ENCODE results near the gene ARPP21. TPM values are rescaled to one million over a fixed set of nuclear protein-coding genes. Genes with fewer than 3 reads are reported as not detected.
A peak's percentile ranks its signal among the peaks of the same experiment; 100 is the strongest.

ARPP21 gene
- polyA plus RNA-seq (8.3 and 12.8 TPM in 2 replicates), polyA minus RNA-seq (36.5 and 45.4 TPM in 2 replicates)

GRCh38 chr3:35639254-35640186, at the start of gene ARPP21:
TSS of gene ARPP21 (plus strand) at chr3:35639525. CDS start at chr3:35681752, 42,227 bp downstream.
- Histone ChIP-seq H3K27me3 (ENCODE audit: insufficient read depth, low read depth, low read length) (peaks cover 11% of the 10 kb centered on the region), H3K9ac (ENCODE audit: low read length) (peak within 1 kb of the TSS; percentile 73), H3K9me2 (ENCODE audit: insufficient read depth, low read length) (no peaks in the 10 kb centered on the region), H3K9me3 (ENCODE audit: low read length) (no peaks in the 10 kb centered on the region), H3K36me3 (ENCODE audit: insufficient read depth, low read length) (no peaks in the 10 kb centered on the region), H3K27ac (ENCODE audit: low read length) (peak within 1 kb of the TSS; percentile 52), H3K4me2 (ENCODE audit: low read length) (peak within 1 kb of the TSS; percentile 54), H3K79me2 (replicated peaks; ENCODE audit: insufficient read depth, low read length) (peaks cover 28% of the 10 kb centered on the region), H2AFZ (ENCODE audit: low read depth, low read length) (peak within 1 kb of the TSS; percentile 35), H4K20me1 (ENCODE audit: insufficient read depth) (no peaks in the 10 kb centered on the region), H3K4me3 (ENCODE audit: low read length) (peak within 1 kb of the TSS; percentile 72), H3F3A (ENCODE audit: insufficient read depth, low read length, poor library complexity, severe bottlenecking) (no peaks in the 10 kb centered on the region)
- no peak for TF ChIP-seq REST (IDR thresholded peaks at IDR 0.05; ENCODE audit: borderline replicate concordance)
- TF ChIP-seq EZH2 (IDR thresholded peaks at IDR 0.05; ENCODE audit: borderline replicate concordance, insufficient read depth, low read length, poor library complexity, severe bottlenecking) = no peak
- TF ChIP-seq EP300 (conservative IDR thresholded peaks at IDR 0.05; ENCODE audit: poor library complexity, severe bottlenecking) = peak; percentile 23
- TF ChIP-seq SMC3 (conservative IDR thresholded peaks at IDR 0.05; ENCODE audit: poor library complexity) = peak; percentile 53
- TF ChIP-seq, protein P1, sequence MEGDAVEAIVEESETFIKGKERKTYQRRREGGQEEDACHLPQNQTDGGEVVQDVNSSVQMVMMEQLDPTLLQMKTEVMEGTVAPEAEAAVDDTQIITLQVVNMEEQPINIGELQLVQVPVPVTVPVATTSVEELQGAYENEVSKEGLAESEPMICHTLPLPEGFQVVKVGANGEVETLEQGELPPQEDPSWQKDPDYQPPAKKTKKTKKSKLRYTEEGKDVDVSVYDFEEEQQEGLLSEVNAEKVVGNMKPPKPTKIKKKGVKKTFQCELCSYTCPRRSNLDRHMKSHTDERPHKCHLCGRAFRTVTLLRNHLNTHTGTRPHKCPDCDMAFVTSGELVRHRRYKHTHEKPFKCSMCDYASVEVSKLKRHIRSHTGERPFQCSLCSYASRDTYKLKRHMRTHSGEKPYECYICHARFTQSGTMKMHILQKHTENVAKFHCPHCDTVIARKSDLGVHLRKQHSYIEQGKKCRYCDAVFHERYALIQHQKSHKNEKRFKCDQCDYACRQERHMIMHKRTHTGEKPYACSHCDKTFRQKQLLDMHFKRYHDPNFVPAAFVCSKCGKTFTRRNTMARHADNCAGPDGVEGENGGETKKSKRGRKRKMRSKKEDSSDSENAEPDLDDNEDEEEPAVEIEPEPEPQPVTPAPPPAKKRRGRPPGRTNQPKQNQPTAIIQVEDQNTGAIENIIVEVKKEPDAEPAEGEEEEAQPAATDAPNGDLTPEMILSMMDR (IDR thresholded peaks at IDR 0.05; ENCODE audit: poor library complexity, severe bottlenecking) = no peak
- no peak for TF ChIP-seq TAF1 (IDR thresholded peaks at IDR 0.05; ENCODE audit: low read depth)
- peak; percentile 8 for TF ChIP-seq POLR2AphosphoS5 (IDR thresholded peaks at IDR 0.05)
- peak; percentile 58 for TF ChIP-seq RAD21 (conservative IDR thresholded peaks at IDR 0.05)
- peak; percentile 55 for TF ChIP-seq MXI1 (conservative IDR thresholded peaks at IDR 0.05; ENCODE audit: poor library complexity, severe bottlenecking)

DNA sequence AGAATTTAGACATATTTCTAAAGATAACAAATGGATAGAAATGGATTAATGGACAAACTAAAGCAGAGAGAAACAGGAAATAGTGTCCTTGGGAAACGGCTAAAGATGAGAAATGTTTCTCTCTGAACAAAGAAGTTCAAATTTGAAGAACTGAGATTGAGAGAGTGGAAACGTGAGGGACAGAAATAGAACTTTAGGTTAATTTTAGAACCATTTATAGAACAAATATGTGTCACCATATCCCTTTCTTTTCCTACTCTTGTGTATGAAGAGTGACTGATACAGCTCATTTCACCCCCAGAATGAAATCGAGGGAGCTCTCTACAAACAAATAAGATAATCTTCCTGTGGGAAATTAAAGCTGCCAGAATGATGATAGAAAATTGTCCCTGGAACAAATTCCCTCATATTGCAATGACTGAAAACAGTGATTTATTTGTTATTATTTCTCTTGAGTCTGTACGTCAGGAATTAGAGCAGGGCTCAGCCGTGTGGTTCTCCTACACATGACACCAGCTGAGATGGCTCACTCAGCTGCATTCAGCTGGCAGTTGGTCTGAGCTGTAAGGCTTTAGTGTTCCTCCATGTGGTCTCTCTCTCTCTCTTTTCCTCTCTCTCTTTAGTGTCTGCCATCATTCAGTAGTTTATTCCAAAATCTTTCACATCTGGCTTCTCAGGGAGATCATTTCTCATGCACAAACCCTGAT, 46.6 kb upstream of the ARPP21 start:
- no peaks in the 10 kb centered on the region for H3K36me3 ChIP-seq (ENCODE audit: insufficient read depth, low read length)
- H3K27me3 ChIP-seq (ENCODE audit: insufficient read depth, low read depth, low read length) = no peaks in the 10 kb centered on the region
- no peaks in the 10 kb centered on the region for H3K9me3 ChIP-seq (ENCODE audit: low read length)
- no peaks in the 10 kb centered on the region for H3F3A ChIP-seq (ENCODE audit: insufficient read depth, low read length, poor library complexity, severe bottlenecking)
- H3K9ac ChIP-seq (ENCODE audit: low read length) = no peak overlapping the region
- H3K4me3 ChIP-seq (ENCODE audit: low read length) = no peak overlapping the region
- H3K9me2 ChIP-seq (ENCODE audit: insufficient read depth, low read length) = no peaks in the 10 kb centered on the region
- no peak overlapping the region for H3K4me2 ChIP-seq (ENCODE audit: low read length)
- H2AFZ ChIP-seq (ENCODE audit: low read depth, low read length) = no peak overlapping the region
- H4K20me1 ChIP-seq (ENCODE audit: insufficient read depth) = no peaks in the 10 kb centered on the region
- no peak overlapping the region for H3K27ac ChIP-seq (ENCODE audit: low read length)
- TF ChIP-seq EP300 (conservative IDR thresholded peaks at IDR 0.05; ENCODE audit: poor library complexity, severe bottlenecking) (no peak), EZH2 (IDR thresholded peaks at IDR 0.05; ENCODE audit: borderline replicate concordance, insufficient read depth, low read length, poor library complexity, severe bottlenecking) (no peak), RAD21 (conservative IDR thresholded peaks at IDR 0.05) (no peak)
- TF ChIP-seq, protein P1 (IDR thresholded peaks at IDR 0.05; ENCODE audit: poor library complexity, severe bottlenecking) = no peak
- no peaks in the 10 kb centered on the region for H3K79me2 ChIP-seq (replicated peaks; ENCODE audit: insufficient read depth, low read length)

All from neural cell (in vitro differentiated cells).